H1 (cell line): ENCODE results near the gene KRT222. TPM values are rescaled to one million over a fixed set of nuclear protein-coding genes. Genes with fewer than 3 reads are reported as not detected.

Source experiments
- CTCF ChIA-PET: fragments of 300-600 bp; sonication (Branson Sonifier 250); formaldehyde crosslinking; loops from one replicate; lab custom pipeline; 2021; ENCODE audit not compliant: partially characterized antibody; lab: Charles Lee
- POLR2A ChIA-PET: fragments of 300-600 bp; sonication (Branson Sonifier 250); formaldehyde crosslinking; loops from one replicate; lab custom pipeline; 2021; ENCODE audit warnings: inconsistent platforms; ENCODE audit not compliant: partially characterized antibody; lab: Charles Lee
- DNase-seq, 2 experiments: peaks; one replicate each; pipeline versions ENCODE4 v3.0.0 to v3.0.0-alpha.2; 2010 to 2022; ENCODE audit warnings: low spot score in 2 of 2, low read depth in 1 of 2, mixed read lengths in 1 of 2
- FAIRE-seq: peaks from 2 replicates; lab custom pipeline; 2011; peaks lifted over from hg19 to GRCh38; lab: Jason Lieb, UNC
- H2AFZ ChIP-seq: 2 replicates; pipeline ENCODE4 v1.8.1; 2012; ENCODE audit warnings: low read length, inconsistent platforms
- H2AK5ac ChIP-seq: 2 replicates; pipeline ENCODE4 v1.6.1; 2013; ENCODE audit warnings: low read depth, low read length
- H2BK120ac ChIP-seq: replicated peaks from 2 replicates; pipeline ENCODE3; 2013; ENCODE audit warnings: low read depth, low read length, inconsistent platforms
- H2BK12ac ChIP-seq: 2 replicates; pipeline ENCODE4 v1.6.1; 2013; ENCODE audit warnings: low read depth, low read length
- H2BK15ac ChIP-seq: 2 replicates; pipeline ENCODE4 v1.6.1; 2013; ENCODE audit warnings: low read length
- H2BK20ac ChIP-seq: 2 replicates; pipeline ENCODE4 v1.6.1; 2013; ENCODE audit warnings: low read length
- H2BK5ac ChIP-seq: 2 replicates; pipeline ENCODE4 v1.6.1; 2013; ENCODE audit warnings: low read depth, low read length
- H3K14ac ChIP-seq: 2 replicates; pipeline ENCODE4 v1.6.1; 2013; ENCODE audit warnings: inconsistent platforms; ENCODE audit not compliant: insufficient read length
- H3K18ac ChIP-seq: 2 replicates; pipeline ENCODE4 v1.6.1; 2013; ENCODE audit warnings: low read length; ENCODE audit errors: extremely low read depth
- H3K23ac ChIP-seq: 2 replicates; pipeline ENCODE4 v1.6.1; 2013; ENCODE audit warnings: inconsistent platforms; ENCODE audit not compliant: insufficient read length
- H3K23me2 ChIP-seq: 2 replicates; pipeline ENCODE4 v1.6.1; 2013; ENCODE audit warnings: low read depth, low read length
- H3K27ac ChIP-seq: 2 replicates; pipeline ENCODE4 v1.6.1; 2011; ENCODE audit warnings: low read depth, low read length, inconsistent platforms
- H3K27me3 ChIP-seq, 4 experiments: replicated peaks in 1 of 4; 1 replicate in 1 of 4; 2 replicates in 3 of 4; pipeline versions ENCODE4 v1.6.1 to v1.8.1; 2011 to 2013; ENCODE audit warnings: low read length in 3 of 4, mild to moderate bottlenecking in 3 of 4, inconsistent platforms in 2 of 4, mixed read lengths in 2 of 4, moderate library complexity in 1 of 4; ENCODE audit not compliant: control insufficient read depth in 3 of 4, insufficient read depth in 3 of 4; ENCODE audit errors: extremely low read depth in 1 of 4
- H3K36me3 ChIP-seq, 4 experiments: 2 replicates each; pipeline versions ENCODE4 v1.6.1 to v1.8.1; 2011 to 2013; ENCODE audit warnings: mild to moderate bottlenecking in 4 of 4, low read length in 3 of 4, moderate library complexity in 2 of 4, control low read depth in 1 of 4, inconsistent platforms in 1 of 4; ENCODE audit not compliant: insufficient read depth in 4 of 4, control insufficient read depth in 2 of 4
- H3K4ac ChIP-seq: replicated peaks from 2 replicates; pipeline ENCODE3; 2013; ENCODE audit warnings: low read length, low read depth, mixed read lengths, inconsistent platforms; ENCODE audit not compliant: insufficient read length
- H3K4me1 ChIP-seq, 4 experiments: replicated peaks in 1 of 4; 1 replicate in 1 of 4; 2 replicates in 3 of 4; pipeline versions ENCODE4 v1.6.1 to v1.8.1; 2011 to 2013; ENCODE audit warnings: low read length in 3 of 4, inconsistent platforms in 2 of 4, mixed read lengths in 1 of 4; ENCODE audit not compliant: insufficient read depth in 4 of 4, control insufficient read depth in 3 of 4
- H3K4me2 ChIP-seq, 2 experiments: 2 replicates each; pipeline versions ENCODE4 v1.6.1 to v1.8.1; 2011 to 2013; ENCODE audit warnings: low read depth in 2 of 2, low read length in 2 of 2, control low read depth in 1 of 2, inconsistent platforms in 1 of 2, mild to moderate bottlenecking in 1 of 2; ENCODE audit not compliant: insufficient read depth in 1 of 2
- H3K4me3 ChIP-seq, 4 experiments: fragments of 200-600, 300-600 bp in 1 of 4; sonication (generic), shearing (Covaris generic), sonication (Bioruptor Twin) in 1 of 4; 2 replicates each; pipeline versions ENCODE4 v1.5.1 to v1.8.1; 2011 to 2016; ENCODE audit warnings: low read length in 4 of 4, low read depth in 3 of 4, control low read depth in 2 of 4, inconsistent platforms in 2 of 4, mild to moderate bottlenecking in 2 of 4, mixed read lengths in 1 of 4, moderate library complexity in 1 of 4; ENCODE audit not compliant: insufficient read depth in 2 of 4; ENCODE audit errors: extremely low read depth in 1 of 4
- H3K56ac ChIP-seq: replicated peaks from 2 replicates; pipeline ENCODE3; 2013; ENCODE audit warnings: low read depth, mild to moderate bottlenecking, mixed read lengths, low read length, inconsistent platforms; ENCODE audit not compliant: insufficient read length
- H3K79me1 ChIP-seq: 2 replicates; pipeline ENCODE4 v1.6.1; 2013; ENCODE audit warnings: low read depth, low read length, control low read depth
- H3K79me2 ChIP-seq, 2 experiments: 2 replicates each; pipeline versions ENCODE4 v1.6.1 to v1.8.1; 2012 to 2013; ENCODE audit warnings: low read length in 2 of 2, mild to moderate bottlenecking in 2 of 2, inconsistent platforms in 1 of 2; ENCODE audit not compliant: insufficient read depth in 2 of 2, control insufficient read depth in 1 of 2
- H3K9ac ChIP-seq, 4 experiments: replicated peaks in 1 of 4; 1 replicate in 1 of 4; 2 replicates in 3 of 4; pipeline versions ENCODE4 v1.6.1 to v1.8.1; 2011 to 2013; ENCODE audit warnings: low read depth in 3 of 4, low read length in 3 of 4, control low read depth in 2 of 4, mild to moderate bottlenecking in 2 of 4, moderate library complexity in 2 of 4, inconsistent platforms in 1 of 4; ENCODE audit errors: extremely low read depth in 1 of 4
- H3K9me3 ChIP-seq, 2 experiments: 2 replicates each; pipeline versions ENCODE4 v1.6.1 to v1.8.1; 2012 to 2013; ENCODE audit warnings: mild to moderate bottlenecking in 2 of 2, moderate library complexity in 2 of 2, control low read depth in 1 of 2, inconsistent platforms in 1 of 2, low read depth in 1 of 2, low read length in 1 of 2, mixed read lengths in 1 of 2; ENCODE audit not compliant: insufficient read depth in 2 of 2
- H4K20me1 ChIP-seq, 2 experiments: replicated peaks in 1 of 2; 2 replicates each; pipeline versions ENCODE3 to v1.8.1; 2011 to 2013; ENCODE audit warnings: inconsistent platforms in 2 of 2, low read length in 2 of 2, mild to moderate bottlenecking in 1 of 2; ENCODE audit not compliant: insufficient read depth in 2 of 2, control insufficient read depth in 1 of 2
- H4K5ac ChIP-seq: 2 replicates; pipeline ENCODE4 v1.6.1; 2013; ENCODE audit warnings: low read length, low read depth, mixed read lengths, inconsistent platforms; ENCODE audit not compliant: insufficient read length
- H4K8ac ChIP-seq: 2 replicates; pipeline ENCODE4 v1.8.0; 2013; ENCODE audit warnings: mild to moderate bottlenecking, moderate library complexity, low read length, inconsistent platforms; ENCODE audit not compliant: insufficient read depth; ENCODE audit errors: extremely low read depth
- H4K91ac ChIP-seq: replicated peaks from 2 replicates; pipeline ENCODE3; 2013; ENCODE audit warnings: low read length, mixed read lengths, inconsistent platforms; ENCODE audit not compliant: insufficient read length
- ASH2L ChIP-seq: fragments of 200-600, 300-600 bp; sonication (generic); IDR thresholded peaks from one replicate; pipeline ENCODE4 v1.7.1; 2017; ENCODE audit warnings: low read length
- BRCA1 ChIP-seq: IDR thresholded peaks from 2 replicates; pipeline ENCODE4 v1.6.1; 2012; ENCODE audit warnings: low read depth, low read length, improper control_type of control experiment
- CTCF ChIP-seq, 3 experiments: IDR thresholded peaks; 1 replicate in 2 of 3; 2 replicates in 1 of 3; pipeline versions ENCODE4 v1.5.1 to v1.6.1; 2011; ENCODE audit warnings: low read length in 3 of 3, mild to moderate bottlenecking in 3 of 3, inconsistent platforms in 2 of 3, low read depth in 1 of 3, moderate library complexity in 1 of 3; ENCODE audit not compliant: insufficient read depth in 1 of 3; ENCODE audit errors: control extremely low read depth in 1 of 3
- JUND ChIP-seq: IDR thresholded peaks from 2 replicates; pipeline ENCODE4 v1.6.1; 2011; ENCODE audit warnings: mild to moderate bottlenecking, improper control_type of control experiment, low read length
- KDM5A ChIP-seq: fragments of 200-600 bp; IDR thresholded peaks from 2 replicates; pipeline ENCODE4 v1.7.1; 2012; ENCODE audit warnings: mild to moderate bottlenecking, low read length, inconsistent platforms, mixed read lengths
- RNF2 ChIP-seq: fragments of 200-900, 300-1000 bp; sonication (generic); IDR thresholded peaks from 2 replicates; pipeline ENCODE4 v1.7.1; 2016; ENCODE audit warnings: borderline replicate concordance, low read depth, mild to moderate bottlenecking, antibody characterized with exemption, low read length; ENCODE audit not compliant: poor library complexity, severe bottlenecking; ENCODE audit errors: missing control alignments
- SP1 ChIP-seq: IDR thresholded peaks from 2 replicates; pipeline ENCODE4 v1.6.1; 2011; ENCODE audit warnings: low read depth, low read length
- SUZ12 ChIP-seq: fragments of 200-600 bp; sonication (generic); IDR thresholded peaks from 2 replicates; pipeline ENCODE4 v1.6.1; 2012; ENCODE audit warnings: mild to moderate bottlenecking, inconsistent platforms, low read length, moderate library complexity, mixed read lengths
- WGBS, 2 experiments: shearing (Covaris generic) in 1 of 2; methylation state at CpG; one replicate each; pipeline versions ENCODE4 v1.1.6 to v1.1.7; 2013 to 2015; ENCODE audit warnings: low lambda C conversion rate in 2 of 2, mixed read lengths in 2 of 2, inconsistent platforms in 1 of 2, low coverage in 1 of 2, missing lambda C conversion rate in 1 of 2; ENCODE audit not compliant: insufficient replicate concordance in 2 of 2, insufficient coverage in 1 of 2, insufficient read length in 1 of 2; ENCODE audit errors: extremely low coverage in 1 of 2, missing lambda C conversion rate in 1 of 2; 5-methylcytosine and 5-hydroxymethylcytosine counted together
- polyA plus RNA-seq, 7 experiments: library from polyadenylated mRNA; depleted of rRNA in 3 of 7; stranded (reverse) in 5 of 7; unstranded in 2 of 7; fragments of >200 nt in 5 of 7; fragments of 200-250 nt in 2 of 7; gene quantifications; 1 replicate in 5 of 7; 2 replicates in 1 of 7; 4 replicates in 1 of 7; pipeline versions ENCODE4 v1.2.1 to v1.2.3, GENCODE V29; 2011 to 2013; ENCODE audit warnings: missing spikeins in 2 of 7, mixed read lengths in 2 of 7
- total RNA-seq: library from RNA; stranded (reverse); fragmentation: NEBNext Ultra II Directional; extraction: Animal tissue kit (Norgen Biotek cat#: 25700); gene quantifications from 2 replicates; pipeline ENCODE4 v1.2.1, GENCODE V29; 2021
- TF ChIP-seq, protein P1 (sequence below): IDR thresholded peaks from 2 replicates; pipeline ENCODE4 v1.6.1; 2012; ENCODE audit warnings: inconsistent platforms
- TF ChIP-seq, protein P2 (sequence below): IDR thresholded peaks from 2 replicates; pipeline ENCODE4 v1.6.1; 2012; ENCODE audit warnings: low read length, inconsistent platforms

KRT222 gene
- total and polyA plus RNA-seq, 2 of the 8 experiments (the other 6 are each of a cell fraction or from before 2014, with no cell fraction given) = 0.08 to 0.61 TPM

DNA sequence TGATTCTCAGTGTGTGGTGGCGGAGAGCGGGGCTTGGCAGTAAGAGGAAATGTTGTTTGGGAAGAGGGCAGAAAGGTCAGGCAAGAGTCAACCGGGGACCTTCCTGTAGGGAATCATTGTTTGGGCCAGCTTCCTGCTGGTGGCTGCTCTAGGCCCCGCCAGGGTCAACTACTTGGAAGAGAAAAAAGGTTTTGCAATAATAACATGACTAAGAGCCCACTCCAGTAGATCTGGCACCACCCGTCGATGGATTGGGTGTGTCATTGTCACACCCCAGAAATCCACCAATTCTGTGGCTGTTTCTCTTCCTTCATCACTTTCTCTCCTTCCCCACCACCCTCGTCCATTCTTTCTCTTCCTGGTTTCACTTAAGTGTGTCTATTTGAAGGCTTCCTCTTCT is 42.8 kb upstream of the KRT222 start:
- Histone ChIP-seq H3K23ac (no peak overlapping the region), H3K56ac (no peak overlapping the region), H3K18ac (no peak overlapping the region), H2BK15ac (no peak overlapping the region), H3K36me3 (no peaks in the 10 kb centered on the region), H2BK120ac (no peak overlapping the region), H4K8ac (no peak overlapping the region), H4K20me1 (no peaks in the 10 kb centered on the region), H2BK20ac (no peak overlapping the region), H3K79me2 (no peaks in the 10 kb centered on the region), H3K9me3 (no peaks in the 10 kb centered on the region), H3K14ac (no peak overlapping the region), H3K9ac (no peak overlapping the region), H3K79me1 (no peaks in the 10 kb centered on the region), H3K27me3 (no peaks in the 10 kb centered on the region), H2BK12ac (no peak overlapping the region), H3K4me2 (no peak overlapping the region), H2BK5ac (no peak overlapping the region), H4K91ac (no peak overlapping the region), H3K23me2 (no peaks in the 10 kb centered on the region), H3K4me3 (no peak overlapping the region), H3K4me1 (no peaks in the 10 kb centered on the region), H2AFZ (no peak overlapping the region), H3K27ac (no peak overlapping the region), H4K5ac (no peak overlapping the region), H2AK5ac (no peak overlapping the region), H3K4ac (no peak overlapping the region)
- FAIRE-seq (no peak), DNase-seq (no peak)
- ChIA-PET POLR2A (no interaction called here), CTCF (interaction anchor here (0.7 kb wide), 1 partner anchor 47 kb away, joined by 3 read pairs; the partner anchor contains the start of gene KRT25)
- 89% methylated on average over 7 of the region's 7 CpGs; no CpG with 5 or more reads in 1 of the 2 experiments for WGBS, 2 experiments
- TF ChIP-seq JUND = no peak
- TF ChIP-seq, protein P1, sequence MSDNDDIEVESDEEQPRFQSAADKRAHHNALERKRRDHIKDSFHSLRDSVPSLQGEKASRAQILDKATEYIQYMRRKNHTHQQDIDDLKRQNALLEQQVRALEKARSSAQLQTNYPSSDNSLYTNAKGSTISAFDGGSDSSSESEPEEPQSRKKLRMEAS = no peak
- no peak for TF ChIP-seq BRCA1
- no peak for TF ChIP-seq SUZ12
- no peak for TF ChIP-seq ASH2L
- no peak for TF ChIP-seq CTCF (IDR thresholded peaks at IDR 0.05; ENCODE audit: control extremely low read depth in 1 of 3, insufficient read depth in 1 of 3, low read depth in 1 of 3, low read length in 3 of 3)
- no peak for TF ChIP-seq SP1
- TF ChIP-seq, protein P2, sequence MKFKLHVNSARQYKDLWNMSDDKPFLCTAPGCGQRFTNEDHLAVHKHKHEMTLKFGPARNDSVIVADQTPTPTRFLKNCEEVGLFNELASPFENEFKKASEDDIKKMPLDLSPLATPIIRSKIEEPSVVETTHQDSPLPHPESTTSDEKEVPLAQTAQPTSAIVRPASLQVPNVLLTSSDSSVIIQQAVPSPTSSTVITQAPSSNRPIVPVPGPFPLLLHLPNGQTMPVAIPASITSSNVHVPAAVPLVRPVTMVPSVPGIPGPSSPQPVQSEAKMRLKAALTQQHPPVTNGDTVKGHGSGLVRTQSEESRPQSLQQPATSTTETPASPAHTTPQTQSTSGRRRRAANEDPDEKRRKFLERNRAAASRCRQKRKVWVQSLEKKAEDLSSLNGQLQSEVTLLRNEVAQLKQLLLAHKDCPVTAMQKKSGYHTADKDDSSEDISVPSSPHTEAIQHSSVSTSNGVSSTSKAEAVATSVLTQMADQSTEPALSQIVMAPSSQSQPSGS = no peak
- TF ChIP-seq KDM5A = no peak
- no peak for TF ChIP-seq RNF2
